ENCODE results near the gene DMXL1. TPM values are rescaled to one million over a fixed set of nuclear protein-coding genes. Genes with fewer than 3 reads are reported as not detected.
"Not testable (repeated sequence)": the region's sequence is repeated elsewhere in the genome, so short reads cannot be mapped to it uniquely, and the experiment has no call there.

Gene DMXL1
- total and polyA plus RNA-seq, 4 experiments from 2014 or later, result 10.3 to 37.9 (median 23.5) TPM

- H3K36me3 Mint-ChIP-seq, result peaks cover 34 to 41% of the 10 kb centered on the region in 2 donors
- CTCF ChIA-PET (ENCODE audit: partially characterized antibody); intact Hi-C loops (cut with micrococcal nuclease); H3K4me3 Mint-ChIP-seq; H3K36me3 ChIP-seq (ENCODE audit: insufficient read depth, low read length); H3K27me3 ChIP-seq (ENCODE audit: insufficient read depth, low read length); H3K27ac ChIP-seq (ENCODE audit: low read depth, low read length); H3K4me3 ChIP-seq (ENCODE audit: low read length in 2 of 2); H3K27ac Mint-ChIP-seq; H3K27me3 Mint-ChIP-seq; DNase-seq; H3K4me1 ChIP-seq (ENCODE audit: insufficient read depth, low read length); POLR2A ChIA-PET (ENCODE audit: partially characterized antibody); H3K9me3 Mint-ChIP-seq; H3K4me1 Mint-ChIP-seq; H3K9me3 ChIP-seq (ENCODE audit: control insufficient read depth in 1 of 2, low read length in 2 of 2): not testable (repeated sequence)
Observed at GRCh38 chr5:119122474-119122873, 51.6 kb downstream of the DMXL1 start.

DNA sequence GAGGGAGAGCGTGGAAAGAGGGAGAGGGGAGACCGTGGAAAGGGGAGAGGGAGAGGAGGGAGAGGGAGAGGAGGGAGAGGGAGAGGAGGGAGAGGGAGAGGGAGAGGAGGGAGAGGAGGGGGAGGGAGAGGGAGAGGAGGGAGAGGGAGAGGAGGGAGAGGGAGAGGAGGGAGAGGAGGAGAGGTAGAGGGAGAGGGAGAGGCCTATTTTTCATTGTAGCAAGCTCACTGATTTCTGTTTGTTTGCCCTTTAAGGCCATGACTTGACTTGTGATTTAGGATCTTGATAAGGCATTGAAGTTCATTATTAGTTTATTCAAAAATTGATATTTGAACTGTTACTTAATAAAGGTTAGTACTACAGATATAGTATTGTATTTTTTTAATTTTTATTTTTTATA lies 52.4 kb downstream of the DMXL1 start:
- POLR2A ChIA-PET (ENCODE audit: partially characterized antibody), result no interaction called here

DNA sequence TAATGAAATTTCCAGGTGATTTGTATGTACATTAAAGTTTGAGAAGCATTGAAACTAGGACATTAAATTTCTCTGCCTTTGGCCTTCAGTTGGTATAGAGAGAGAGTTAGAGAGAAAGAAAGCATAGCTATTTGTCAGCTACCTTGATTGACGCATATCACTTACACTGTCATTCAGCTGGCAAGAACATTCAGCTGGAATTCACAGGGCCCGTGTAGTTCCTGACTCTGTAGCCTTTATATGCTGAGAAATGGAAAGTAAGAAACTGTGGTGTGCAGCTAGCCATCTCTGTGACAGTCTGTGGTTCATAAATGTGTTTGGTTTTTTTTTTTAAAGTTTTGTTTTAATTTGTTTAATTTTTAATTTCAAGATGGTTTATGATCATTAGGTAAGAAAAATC lies 58.9 kb downstream of the DMXL1 start:
- no peaks in the 10 kb centered on the region for H3K4me1 ChIP-seq (ENCODE audit: insufficient read depth, low read length)
- DNase-seq, result no peak
- H3K36me3 ChIP-seq (ENCODE audit: insufficient read depth, low read length), result peaks cover 7% of the 10 kb centered on the region
- POLR2A ChIA-PET (ENCODE audit: partially characterized antibody), result no interaction called here
- Mint-ChIP-seq H3K36me3 (peaks cover 45 to 50% of the 10 kb centered on the region in 2 donors), H3K27me3 (no peaks in the 10 kb centered on the region), H3K4me3 (no peak overlapping the region), H3K4me1 (no peaks in the 10 kb centered on the region), H3K27ac (no peak overlapping the region), H3K9me3 (no peaks in the 10 kb centered on the region)
- CTCF ChIA-PET (ENCODE audit: partially characterized antibody), result no interaction called here
- intact Hi-C loops (cut with micrococcal nuclease), result no loop called here
- H3K27ac ChIP-seq (ENCODE audit: low read depth, low read length), result no peak overlapping the region
- H3K9me3 ChIP-seq (ENCODE audit: control insufficient read depth in 1 of 2, low read length in 2 of 2), result no peaks in the 10 kb centered on the region
- no peaks in the 10 kb centered on the region for H3K27me3 ChIP-seq (ENCODE audit: insufficient read depth, low read length)
- H3K4me3 ChIP-seq (ENCODE audit: low read length in 2 of 2), result no peak overlapping the region

More for the DNA sequence above, 52.4 kb downstream of the DMXL1 start:
- Mint-ChIP-seq H3K4me1 (no peaks in the 10 kb centered on the region), H3K27me3 (no peaks in the 10 kb centered on the region), H3K9me3 (peaks cover 0 to 2% (median 0%) of the 10 kb centered on the region in 8 donors), H3K27ac (no peak overlapping the region), H3K36me3 (peaks cover 32 to 41% of the 10 kb centered on the region in 2 donors), H3K4me3 (no peak overlapping the region)
- H3K27me3 ChIP-seq (ENCODE audit: insufficient read depth, low read length), result no peaks in the 10 kb centered on the region
- CTCF ChIA-PET (ENCODE audit: partially characterized antibody), result no interaction called here
- H3K27ac ChIP-seq (ENCODE audit: low read depth, low read length), result no peak overlapping the region
- H3K4me3 ChIP-seq (ENCODE audit: low read length in 2 of 2), result no peak overlapping the region
- intact Hi-C loops (cut with micrococcal nuclease), result no loop called here
- H3K4me1 ChIP-seq (ENCODE audit: insufficient read depth, low read length), result no peaks in the 10 kb centered on the region
- no peak for DNase-seq
- H3K36me3 ChIP-seq (ENCODE audit: insufficient read depth, low read length), result no peaks in the 10 kb centered on the region
- H3K9me3 ChIP-seq (ENCODE audit: control insufficient read depth in 1 of 2, low read length in 2 of 2), result no peaks in the 10 kb centered on the region

- Histone ChIP-seq H3K4me3 (ENCODE audit: low read length in 2 of 2) (no peak overlapping the region), H3K36me3 (ENCODE audit: insufficient read depth, low read length) (peaks cover 7% of the 10 kb centered on the region), H3K4me1 (ENCODE audit: insufficient read depth, low read length) (no peaks in the 10 kb centered on the region), H3K27ac (ENCODE audit: low read depth, low read length) (no peak overlapping the region), H3K27me3 (ENCODE audit: insufficient read depth, low read length) (no peaks in the 10 kb centered on the region), H3K9me3 (ENCODE audit: control insufficient read depth in 1 of 2, low read length in 2 of 2) (peaks cover 0 to 3% of the 10 kb centered on the region in 2 donors)
- Mint-ChIP-seq H3K4me1 (no peaks in the 10 kb centered on the region), H3K27me3 (no peaks in the 10 kb centered on the region), H3K9me3 (peaks cover 0 to 19% (median 12%) of the 10 kb centered on the region in 8 donors), H3K27ac (no peak overlapping the region), H3K36me3 (peaks cover 63 to 64% of the 10 kb centered on the region in 2 donors), H3K4me3 (no peak overlapping the region)
- POLR2A ChIA-PET (ENCODE audit: partially characterized antibody), result no interaction called here
- CTCF ChIA-PET (ENCODE audit: partially characterized antibody), result no interaction called here
- DNase-seq, result no peak
- intact Hi-C loops (cut with micrococcal nuclease), result no loop called here
Observed at GRCh38 chr5:119131530-119132304, 60.8 kb downstream of the DMXL1 start.

DNA sequence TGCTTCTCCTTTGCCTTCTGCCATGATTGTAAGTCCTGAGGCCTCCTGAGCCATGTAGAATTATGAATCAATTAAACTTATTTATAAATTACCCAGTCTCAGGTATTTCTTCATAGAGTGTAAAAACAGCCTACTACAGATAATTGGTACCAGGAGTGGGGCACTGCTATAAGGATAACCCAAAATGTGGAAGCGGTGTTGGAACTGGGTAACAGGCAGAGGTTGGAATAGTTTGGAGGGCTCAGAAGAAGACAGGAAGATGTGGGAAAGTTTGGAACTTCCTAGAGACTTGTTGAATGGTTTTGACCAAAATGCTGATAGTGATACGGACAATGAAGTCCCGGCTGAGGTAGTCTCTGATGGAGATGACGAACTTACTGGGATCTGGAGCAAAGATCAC lies 64.9 kb downstream of the DMXL1 start:
- CTCF ChIA-PET (ENCODE audit: partially characterized antibody); DNase-seq; H3K4me3 Mint-ChIP-seq; H3K36me3 ChIP-seq (ENCODE audit: insufficient read depth, low read length); H3K4me1 ChIP-seq (ENCODE audit: insufficient read depth, low read length); H3K27me3 Mint-ChIP-seq; H3K27ac Mint-ChIP-seq; H3K4me3 ChIP-seq (ENCODE audit: low read length in 2 of 2); H3K4me1 Mint-ChIP-seq; H3K9me3 ChIP-seq (ENCODE audit: control insufficient read depth in 1 of 2, low read length in 2 of 2); H3K27ac ChIP-seq (ENCODE audit: low read depth, low read length); H3K27me3 ChIP-seq (ENCODE audit: insufficient read depth, low read length); POLR2A ChIA-PET (ENCODE audit: partially characterized antibody); intact Hi-C loops (cut with micrococcal nuclease): not testable (repeated sequence)
- Mint-ChIP-seq H3K36me3 (peaks cover 59 to 71% of the 10 kb centered on the region in 2 donors), H3K9me3 (peaks cover 0 to 20% (median 14%) of the 10 kb centered on the region in 8 donors)

- peaks cover 7% of the 10 kb centered on the region for H3K36me3 ChIP-seq (ENCODE audit: insufficient read depth, low read length)
- intact Hi-C loops (cut with micrococcal nuclease), result no loop called here
- H3K27ac Mint-ChIP-seq, result no peak overlapping the region
Observed at GRCh38 chr5:119136666-119137318, 65.9 kb downstream of the DMXL1 start.

GRCh38 chr5:119153629-119154028 lies 82.7 kb downstream of the DMXL1 start:
- peaks cover 9% of the 10 kb centered on the region for H3K36me3 ChIP-seq (ENCODE audit: insufficient read depth, low read length)
- H3K27ac Mint-ChIP-seq, result no peak overlapping the region
- H3K4me3 Mint-ChIP-seq, result no peak overlapping the region
- POLR2A ChIA-PET (ENCODE audit: partially characterized antibody), result no interaction called here
- H3K4me1 ChIP-seq (ENCODE audit: insufficient read depth, low read length), result no peaks in the 10 kb centered on the region
- no peaks in the 10 kb centered on the region for H3K27me3 ChIP-seq (ENCODE audit: insufficient read depth, low read length)
- no peaks in the 10 kb centered on the region for H3K9me3 ChIP-seq (ENCODE audit: control insufficient read depth in 1 of 2, low read length in 2 of 2)
- no peaks in the 10 kb centered on the region for H3K4me1 Mint-ChIP-seq
- H3K27ac ChIP-seq (ENCODE audit: low read depth, low read length), result no peak overlapping the region
- H3K9me3 Mint-ChIP-seq, result peaks cover 0 to 12% (median 3%) of the 10 kb centered on the region in 8 donors
- CTCF ChIA-PET (ENCODE audit: partially characterized antibody), result no interaction called here
- intact Hi-C loops (cut with micrococcal nuclease), result no loop called here
- DNase-seq, result no peak
- H3K27me3 Mint-ChIP-seq, result no peaks in the 10 kb centered on the region
- no peak overlapping the region for H3K4me3 ChIP-seq (ENCODE audit: low read length in 2 of 2)
- peaks cover 60 to 68% of the 10 kb centered on the region in 2 donors for H3K36me3 Mint-ChIP-seq

More at GRCh38 chr5:119136666-119137318, 65.9 kb downstream of the DMXL1 start:
- no peak overlapping the region for H3K27ac ChIP-seq (ENCODE audit: low read depth, low read length)
- H3K4me1 ChIP-seq (ENCODE audit: insufficient read depth, low read length), result no peaks in the 10 kb centered on the region
- Mint-ChIP-seq H3K4me1 (peaks cover 0 to 6% (median 0%) of the 10 kb centered on the region in 4 donors), H3K4me3 (no peak overlapping the region), H3K9me3 (peaks cover 0 to 20% (median 14%) of the 10 kb centered on the region in 8 donors), H3K27me3 (no peaks in the 10 kb centered on the region), H3K36me3 (peaks cover 54 to 68% of the 10 kb centered on the region in 2 donors)
- H3K27me3 ChIP-seq (ENCODE audit: insufficient read depth, low read length), result no peaks in the 10 kb centered on the region
- H3K9me3 ChIP-seq (ENCODE audit: control insufficient read depth in 1 of 2, low read length in 2 of 2), result peaks cover 0 to 3% of the 10 kb centered on the region in 2 donors
- POLR2A ChIA-PET (ENCODE audit: partially characterized antibody), result no interaction called here
- H3K4me3 ChIP-seq (ENCODE audit: low read length in 2 of 2), result no peak overlapping the region
- CTCF ChIA-PET (ENCODE audit: partially characterized antibody), result no interaction called here
- DNase-seq, result no peak
